GM23338 (cell line): ENCODE measurements around the gene MKLN1.

Experiments
- CREB1 ChIP-seq: fragments of 250-450 bp; sonication (Bioruptor Pico); IDR thresholded peaks from 2 replicates; pipeline ENCODE4 v1.5.0; 2020; ENCODE audit warnings: low read depth, mild to moderate bottlenecking, moderate library complexity
- EZH2 ChIP-seq: fragments of 200-600 bp; sonication (generic); IDR thresholded peaks from one replicate; pipeline ENCODE4 v1.8.0; 2017; ENCODE audit warnings: antibody characterized with exemption, mild to moderate bottlenecking, low read depth; ENCODE audit not compliant: unreplicated experiment
- POLR2AphosphoS5 ChIP-seq: IDR thresholded peaks from 2 replicates; pipeline ENCODE4 v1.6.1; 2016; ENCODE audit warnings: antibody characterized with exemption, low read depth
- TF ChIP-seq, protein P1 (sequence below), 2 experiments: fragments of 200-600 bp in 1 of 2; sonication (generic) in 1 of 2; conservative IDR thresholded peaks; 2 replicates each; pipeline versions ENCODE4 v1.5.1 to v1.6.1; 2016 to 2017; ENCODE audit warnings: antibody characterized with exemption in 2 of 2, low read depth in 2 of 2, mild to moderate bottlenecking in 2 of 2, moderate library complexity in 1 of 2
- TF ChIP-seq, protein P2 (sequence below): IDR thresholded peaks from one replicate; pipeline ENCODE4 v1.6.1; 2018; ENCODE audit warnings: antibody characterized with exemption; ENCODE audit not compliant: unreplicated experiment

DNA sequence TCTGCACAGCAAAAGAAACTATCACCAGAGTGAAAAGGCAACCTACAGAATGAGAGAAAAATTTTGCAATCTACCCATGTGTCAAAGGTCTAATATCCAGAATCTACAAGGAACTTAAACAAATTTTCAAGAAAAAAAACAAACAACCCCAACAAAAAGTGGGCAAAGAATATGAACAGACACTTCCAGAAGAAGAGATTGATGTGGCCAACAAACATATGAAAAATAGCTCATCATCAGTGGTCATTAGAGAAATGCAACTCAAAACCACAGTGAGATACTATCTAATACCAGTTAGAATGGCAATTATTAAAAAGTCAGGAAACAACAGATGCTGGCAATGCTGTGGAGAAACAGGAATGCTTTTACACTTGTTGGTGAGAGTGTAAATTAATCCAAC lies 7.1 kb upstream of the MKLN1 start:
- TF ChIP-seq EZH2 (no peak), CREB1 (CRISPR knock-in tag) (no peak), POLR2AphosphoS5 (no peak)
- TF ChIP-seq, protein P1, sequence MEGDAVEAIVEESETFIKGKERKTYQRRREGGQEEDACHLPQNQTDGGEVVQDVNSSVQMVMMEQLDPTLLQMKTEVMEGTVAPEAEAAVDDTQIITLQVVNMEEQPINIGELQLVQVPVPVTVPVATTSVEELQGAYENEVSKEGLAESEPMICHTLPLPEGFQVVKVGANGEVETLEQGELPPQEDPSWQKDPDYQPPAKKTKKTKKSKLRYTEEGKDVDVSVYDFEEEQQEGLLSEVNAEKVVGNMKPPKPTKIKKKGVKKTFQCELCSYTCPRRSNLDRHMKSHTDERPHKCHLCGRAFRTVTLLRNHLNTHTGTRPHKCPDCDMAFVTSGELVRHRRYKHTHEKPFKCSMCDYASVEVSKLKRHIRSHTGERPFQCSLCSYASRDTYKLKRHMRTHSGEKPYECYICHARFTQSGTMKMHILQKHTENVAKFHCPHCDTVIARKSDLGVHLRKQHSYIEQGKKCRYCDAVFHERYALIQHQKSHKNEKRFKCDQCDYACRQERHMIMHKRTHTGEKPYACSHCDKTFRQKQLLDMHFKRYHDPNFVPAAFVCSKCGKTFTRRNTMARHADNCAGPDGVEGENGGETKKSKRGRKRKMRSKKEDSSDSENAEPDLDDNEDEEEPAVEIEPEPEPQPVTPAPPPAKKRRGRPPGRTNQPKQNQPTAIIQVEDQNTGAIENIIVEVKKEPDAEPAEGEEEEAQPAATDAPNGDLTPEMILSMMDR (conservative IDR thresholded peaks at IDR 0.05; ENCODE audit: low read depth in 2 of 2) = no peak
- TF ChIP-seq, protein P2, sequence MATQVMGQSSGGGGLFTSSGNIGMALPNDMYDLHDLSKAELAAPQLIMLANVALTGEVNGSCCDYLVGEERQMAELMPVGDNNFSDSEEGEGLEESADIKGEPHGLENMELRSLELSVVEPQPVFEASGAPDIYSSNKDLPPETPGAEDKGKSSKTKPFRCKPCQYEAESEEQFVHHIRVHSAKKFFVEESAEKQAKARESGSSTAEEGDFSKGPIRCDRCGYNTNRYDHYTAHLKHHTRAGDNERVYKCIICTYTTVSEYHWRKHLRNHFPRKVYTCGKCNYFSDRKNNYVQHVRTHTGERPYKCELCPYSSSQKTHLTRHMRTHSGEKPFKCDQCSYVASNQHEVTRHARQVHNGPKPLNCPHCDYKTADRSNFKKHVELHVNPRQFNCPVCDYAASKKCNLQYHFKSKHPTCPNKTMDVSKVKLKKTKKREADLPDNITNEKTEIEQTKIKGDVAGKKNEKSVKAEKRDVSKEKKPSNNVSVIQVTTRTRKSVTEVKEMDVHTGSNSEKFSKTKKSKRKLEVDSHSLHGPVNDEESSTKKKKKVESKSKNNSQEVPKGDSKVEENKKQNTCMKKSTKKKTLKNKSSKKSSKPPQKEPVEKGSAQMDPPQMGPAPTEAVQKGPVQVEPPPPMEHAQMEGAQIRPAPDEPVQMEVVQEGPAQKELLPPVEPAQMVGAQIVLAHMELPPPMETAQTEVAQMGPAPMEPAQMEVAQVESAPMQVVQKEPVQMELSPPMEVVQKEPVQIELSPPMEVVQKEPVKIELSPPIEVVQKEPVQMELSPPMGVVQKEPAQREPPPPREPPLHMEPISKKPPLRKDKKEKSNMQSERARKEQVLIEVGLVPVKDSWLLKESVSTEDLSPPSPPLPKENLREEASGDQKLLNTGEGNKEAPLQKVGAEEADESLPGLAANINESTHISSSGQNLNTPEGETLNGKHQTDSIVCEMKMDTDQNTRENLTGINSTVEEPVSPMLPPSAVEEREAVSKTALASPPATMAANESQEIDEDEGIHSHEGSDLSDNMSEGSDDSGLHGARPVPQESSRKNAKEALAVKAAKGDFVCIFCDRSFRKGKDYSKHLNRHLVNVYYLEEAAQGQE = no peak
